HG02642 (cell line): Measurements from ENCODE around the gene ZBTB7A.

Experiments used
- ATAC-seq: cut with Tn5 transposase; IDR thresholded peaks from one replicate; pipeline ENCODE4 v1.9.1; 2021; ENCODE audit warnings: mild to moderate bottlenecking; ENCODE audit not compliant: unreplicated experiment, poor library complexity

The ZBTB7A gene

GRCh38 chr19:4038661-4039423 lies 27.9 kb downstream of the ZBTB7A start:
- ATAC-seq, result no peak

GRCh38 chr19:4038057-4038456 lies 28.6 kb downstream of the ZBTB7A start:
- no peak for ATAC-seq

GRCh38 chr19:4037301-4037949 lies 29.3 kb downstream of the ZBTB7A start:
- ATAC-seq, result no peak

GRCh38 chr19:4036576-4037300 lies 30.0 kb downstream of the ZBTB7A start:
- no peak for ATAC-seq

GRCh38 chr19:4035582-4035981 lies 31.1 kb downstream of the ZBTB7A start:
- ATAC-seq, result no peak

- no peak for ATAC-seq
Measured at GRCh38 chr19:4035018-4035566, 31.6 kb downstream of the ZBTB7A start.

GRCh38 chr19:4034048-4035017 lies 32.4 kb downstream of the ZBTB7A start:
- ATAC-seq, result no peak

- ATAC-seq, result no peak
Measured at GRCh38 chr19:4033028-4033956, 33.4 kb downstream of the ZBTB7A start.

- no peak for ATAC-seq
Measured at GRCh38 chr19:4032436-4032835, 34.3 kb downstream of the ZBTB7A start.

GRCh38 chr19:4031420-4031819 lies 35.3 kb downstream of the ZBTB7A start:
- ATAC-seq, result no peak

GRCh38 chr19:4030981-4031380 lies 35.7 kb downstream of the ZBTB7A start:
- ATAC-seq, result no peak

GRCh38 chr19:4030552-4030951 lies 36.1 kb downstream of the ZBTB7A start:
- ATAC-seq, result no peak

- no peak for ATAC-seq
Measured at GRCh38 chr19:4029247-4029614, 37.5 kb downstream of the ZBTB7A start.

GRCh38 chr19:4028334-4029246 lies 38.1 kb downstream of the ZBTB7A start:
- ATAC-seq, result no peak

- ATAC-seq, result no peak
Measured at GRCh38 chr19:4027146-4027545, 39.6 kb downstream of the ZBTB7A start.

GRCh38 chr19:4025317-4025716 lies 41.4 kb downstream of the ZBTB7A start:
- no peak for ATAC-seq

GRCh38 chr19:4023600-4024398 lies 42.9 kb downstream of the ZBTB7A start:
- no peak for ATAC-seq
